Gastrocnemius medialis (tissue), 4 donors: ENCODE results near the gene DDIT3. TPM values are rescaled to one million over a fixed set of nuclear protein-coding genes. Genes with fewer than 3 reads are reported as not detected.

ENCODE experiments used
- ATAC-seq, 2 donors: fragments of 150-250 bp; one replicate each; pipeline ENCODE4 v1.9.1; 2016
- DNase-seq, 2 donors: peaks; one replicate each; pipeline ENCODE4 v3.0.0-alpha.2; 2019
- H3K27ac ChIP-seq, 4 donors: fragments of 200-600 bp; sonication (generic); 1 replicate in 1 of 4; 2 replicates in 3 of 4; pipeline ENCODE4 v1.5.1; 2016 to 2018; ENCODE audit warnings: mild to moderate bottlenecking in 2 of 4, moderate library complexity in 1 of 4
- H3K27me3 ChIP-seq, 3 donors: fragments of 200-600 bp; sonication (generic) in 2 of 3; 1 replicate in 1 of 3; 2 replicates in 2 of 3; pipeline versions ENCODE4 v1.5.1 to v1.6.0; 2016 to 2019; ENCODE audit warnings: mild to moderate bottlenecking in 1 of 3, moderate library complexity in 1 of 3
- H3K36me3 ChIP-seq, 2 donors: fragments of 200-600 bp; sonication (generic) in 1 of 2; one replicate each; pipeline ENCODE4 v1.5.1; 2017 to 2018
- H3K4me1 ChIP-seq, 2 donors: fragments of 200-600 bp; sonication (generic) in 1 of 2; one replicate each; pipeline ENCODE4 v1.5.1; 2016 to 2017; ENCODE audit warnings: mild to moderate bottlenecking in 2 of 2
- H3K4me3 ChIP-seq, 4 donors: fragments of 200-600 bp; sonication (generic) in 3 of 4; 1 replicate in 1 of 4; 2 replicates in 3 of 4; pipeline ENCODE4 v1.5.1; 2016 to 2019; ENCODE audit warnings: mild to moderate bottlenecking in 2 of 4
- H3K9me3 ChIP-seq, 3 donors: fragments of 200-600 bp; sonication (generic) in 2 of 3; 1 replicate in 1 of 3; 2 replicates in 2 of 3; pipeline ENCODE4 v1.5.1; 2016 to 2019
- POLR2A ChIP-seq, 2 donors: fragments of 450-650 bp; IDR thresholded peaks; one replicate each; pipeline ENCODE4 v1.6.1; 2017; ENCODE audit warnings: antibody characterized with exemption in 2 of 2, mild to moderate bottlenecking in 2 of 2, moderate library complexity in 2 of 2
- in situ Hi-C, 4 donors: fragments of 200-750 bp; cut with MboI; loops; one replicate each; pipeline versions ENCODE4 v1.15.0 to v1.8.0; 2017; ENCODE audit warnings: low sequenced_read_pairs in 4 of 4
- intact Hi-C: fragments of 100-400 bp; cut with DNase I; formaldehyde crosslinking; loops from one replicate; pipeline ENCODE4 v1.15.1; 2023; ENCODE audit warnings: low total_unique reads
- total RNA-seq, 4 donors: library from RNA; depleted of rRNA; stranded (reverse); fragments of >200 nt; gene quantifications; one replicate each; pipeline versions ENCODE4 v1.1.0 to v1.2.3, GENCODE V29; 2016
- TF ChIP-seq, protein P1 (sequence below), 5 experiments: fragments of 450-650 bp in 3 of 5; fragments of 200-600 bp in 2 of 5; sonication (generic) in 2 of 5; IDR thresholded peaks in 4 of 5; conservative IDR thresholded peaks in 1 of 5; 1 replicate in 4 of 5; 2 replicates in 1 of 5; pipeline ENCODE4 v1.5.1; 2016 to 2019; ENCODE audit warnings: antibody characterized with exemption in 5 of 5, mild to moderate bottlenecking in 3 of 5, moderate library complexity in 3 of 5

DDIT3 gene
- total RNA-seq, 4 donors from 2014 or later, result 11.8 to 46.4 (median 17.1) TPM

DNA sequence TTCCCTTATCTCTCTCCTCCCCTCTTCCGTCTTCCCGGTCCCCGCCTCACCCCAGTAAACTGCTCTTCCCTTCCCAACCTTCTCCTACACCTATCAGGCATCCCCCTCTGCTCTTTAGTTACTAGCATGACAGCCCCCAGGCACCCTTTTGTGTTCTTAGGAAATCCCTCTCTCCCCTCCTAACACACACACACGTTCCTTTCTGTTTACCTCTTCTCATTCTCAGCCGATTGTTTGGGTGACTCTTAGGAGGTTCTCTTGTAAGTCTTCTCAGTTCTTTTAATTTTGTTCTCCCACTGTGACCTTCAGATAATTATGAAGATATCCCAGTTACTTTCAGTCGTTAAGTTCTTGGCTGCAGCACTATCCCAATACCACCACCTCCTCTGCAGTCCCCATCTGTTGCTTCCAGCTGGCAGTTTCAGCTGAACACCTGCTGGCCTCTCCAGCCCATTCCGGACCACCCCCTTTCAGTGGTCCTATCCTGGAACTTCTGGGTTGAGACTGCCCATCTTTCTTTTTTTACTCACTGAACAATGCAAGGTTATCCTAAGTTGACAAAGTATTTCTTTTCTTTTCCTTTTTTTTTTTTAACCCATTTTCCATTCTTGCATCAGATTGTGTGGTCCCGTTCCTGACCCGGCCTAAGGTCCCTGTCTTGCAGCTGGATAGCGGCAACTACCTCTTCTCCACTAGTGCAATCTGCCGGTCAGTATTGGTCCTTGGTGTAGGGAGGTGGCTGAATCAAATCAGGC lies 31.7 kb downstream of the DDIT3 start:
- peak overlapping the region; percentile 74 to 95 (median 76) for H3K4me3 ChIP-seq
- TF ChIP-seq POLR2A (IDR thresholded peaks at IDR 0.05), result no peak
- TF ChIP-seq, protein P1, sequence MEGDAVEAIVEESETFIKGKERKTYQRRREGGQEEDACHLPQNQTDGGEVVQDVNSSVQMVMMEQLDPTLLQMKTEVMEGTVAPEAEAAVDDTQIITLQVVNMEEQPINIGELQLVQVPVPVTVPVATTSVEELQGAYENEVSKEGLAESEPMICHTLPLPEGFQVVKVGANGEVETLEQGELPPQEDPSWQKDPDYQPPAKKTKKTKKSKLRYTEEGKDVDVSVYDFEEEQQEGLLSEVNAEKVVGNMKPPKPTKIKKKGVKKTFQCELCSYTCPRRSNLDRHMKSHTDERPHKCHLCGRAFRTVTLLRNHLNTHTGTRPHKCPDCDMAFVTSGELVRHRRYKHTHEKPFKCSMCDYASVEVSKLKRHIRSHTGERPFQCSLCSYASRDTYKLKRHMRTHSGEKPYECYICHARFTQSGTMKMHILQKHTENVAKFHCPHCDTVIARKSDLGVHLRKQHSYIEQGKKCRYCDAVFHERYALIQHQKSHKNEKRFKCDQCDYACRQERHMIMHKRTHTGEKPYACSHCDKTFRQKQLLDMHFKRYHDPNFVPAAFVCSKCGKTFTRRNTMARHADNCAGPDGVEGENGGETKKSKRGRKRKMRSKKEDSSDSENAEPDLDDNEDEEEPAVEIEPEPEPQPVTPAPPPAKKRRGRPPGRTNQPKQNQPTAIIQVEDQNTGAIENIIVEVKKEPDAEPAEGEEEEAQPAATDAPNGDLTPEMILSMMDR (IDR thresholded peaks at IDR 0.05 in 4 of 5, conservative IDR thresholded peaks at IDR 0.05 in 1 of 5), result no peak
- no peaks in the 10 kb centered on the region for H3K27me3 ChIP-seq
- intact Hi-C loops (loop anchor here (1.0 to 2.0 kb wide), 2 partner anchors 32 to 58 kb away; partner anchors contain the start of genes DCTN2 and DDIT3), in situ Hi-C loops (no loop called here)
- H3K4me1 ChIP-seq, result peaks cover 10 to 13% of the 10 kb centered on the region in 2 donors
- H3K9me3 ChIP-seq, result no peaks in the 10 kb centered on the region
- H3K36me3 ChIP-seq, result peaks cover 0 to 37% of the 10 kb centered on the region in 2 donors
- no peak for DNase-seq
- no peak for ATAC-seq
- peak overlapping the region; percentile 83 to 86 (median 84) for H3K27ac ChIP-seq

DNA sequence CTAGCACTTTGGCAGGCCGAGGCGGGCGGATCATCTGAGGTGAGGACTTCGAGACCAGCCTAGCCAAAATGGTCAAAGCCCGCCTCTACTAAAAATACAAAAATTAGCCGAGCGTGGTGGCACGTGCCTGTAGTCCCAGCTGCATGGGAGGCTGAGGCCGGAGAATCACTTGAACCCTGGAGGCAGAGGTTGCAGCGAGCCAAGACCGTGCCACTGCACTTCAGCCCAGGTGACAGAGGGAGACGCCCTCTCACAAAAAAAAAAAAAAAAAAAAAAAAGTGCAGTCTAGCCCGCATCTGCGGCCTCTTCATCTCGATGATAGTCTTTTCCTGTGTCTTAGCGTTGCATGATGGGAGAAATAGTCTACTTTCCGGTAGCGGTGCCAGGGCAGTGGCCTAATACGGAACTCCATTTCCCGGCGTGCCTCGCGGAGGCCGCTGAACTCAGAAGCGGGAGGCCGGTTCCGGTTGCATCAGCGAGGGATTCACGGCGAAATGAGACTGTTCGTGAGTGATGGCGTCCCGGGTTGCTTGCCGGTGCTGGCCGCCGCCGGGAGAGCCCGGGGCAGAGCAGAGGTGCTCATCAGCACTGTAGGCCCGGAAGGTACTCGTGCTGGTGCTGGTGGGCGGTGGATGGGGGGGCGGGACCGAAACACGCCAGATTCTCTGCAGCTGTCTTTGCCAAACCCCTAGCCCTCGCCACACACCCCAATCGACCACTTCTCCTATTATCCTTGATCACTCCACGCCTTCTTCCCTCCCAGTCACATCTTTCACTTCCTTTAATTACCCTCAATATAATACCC lies 32.5 kb downstream of the DDIT3 start, which contains the start of gene MARS1:
TSS of gene MARS1 (plus strand) at position 472 of the 805 bp plus-strand sequence. CDS start at position 495, 23 bp downstream.
- peak within 1 kb of the TSS; percentile 83 to 86 (median 84) for H3K27ac ChIP-seq
- ATAC-seq, result peak; percentile 100
- peaks cover 10 to 13% of the 10 kb centered on the region in 2 donors for H3K4me1 ChIP-seq
- H3K9me3 ChIP-seq, result no peaks in the 10 kb centered on the region
- intact Hi-C loops, result loop anchor here (1.0 to 2.0 kb wide), 2 partner anchors 33 to 59 kb away; partner anchors contain the start of genes DCTN2 and DDIT3
- TF ChIP-seq, protein P1 (IDR thresholded peaks at IDR 0.05 in 4 of 5, conservative IDR thresholded peaks at IDR 0.05 in 1 of 5), result no peak
- TF ChIP-seq POLR2A (IDR thresholded peaks at IDR 0.05), result peak; percentile 47 to 73
- H3K27me3 ChIP-seq, result no peaks in the 10 kb centered on the region
- in situ Hi-C loops, result no loop called here
- H3K4me3 ChIP-seq, result peak within 1 kb of the TSS; percentile 74 to 95 (median 76)
- peaks cover 0 to 35% of the 10 kb centered on the region in 2 donors for H3K36me3 ChIP-seq
- peak; percentile 94 to 96 for DNase-seq

DNA sequence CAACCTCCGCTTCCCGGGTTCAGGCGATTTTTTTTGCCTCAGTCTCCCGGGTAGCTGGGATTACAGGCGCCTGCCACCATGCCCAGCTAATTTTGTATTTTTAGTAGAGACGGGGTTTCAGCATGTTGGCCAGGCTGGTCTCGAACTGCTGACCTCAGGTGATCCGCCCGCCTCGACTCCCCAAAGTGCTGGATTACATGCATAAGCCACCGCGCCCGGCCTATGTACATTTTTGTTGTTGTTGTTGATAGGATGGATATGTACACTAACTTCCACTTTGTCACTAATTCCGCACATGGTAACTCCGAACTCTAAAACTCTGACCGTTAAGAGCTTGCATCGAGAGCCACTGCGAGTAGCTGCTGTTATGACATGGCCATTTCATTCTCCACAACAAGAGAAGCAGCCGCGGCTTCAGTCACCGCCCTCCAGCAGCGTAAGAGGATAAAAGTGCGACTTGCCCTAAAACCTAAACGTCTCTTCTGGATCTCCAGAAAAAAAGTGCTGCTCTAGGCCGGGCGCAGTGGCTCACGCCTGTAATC lies 33.2 kb downstream of the DDIT3 start:
- no peaks in the 10 kb centered on the region for H3K9me3 ChIP-seq
- intact Hi-C loops, result no loop called here
- H3K27ac ChIP-seq, result peak overlapping the region; percentile 83 to 86 (median 84)
- peak overlapping the region; percentile 74 to 95 (median 76) for H3K4me3 ChIP-seq
- H3K4me1 ChIP-seq, result peaks cover 10 to 13% of the 10 kb centered on the region in 2 donors
- in situ Hi-C loops, result no loop called here
- TF ChIP-seq, protein P1 (IDR thresholded peaks at IDR 0.05 in 4 of 5, conservative IDR thresholded peaks at IDR 0.05 in 1 of 5), result no peak
- TF ChIP-seq POLR2A (IDR thresholded peaks at IDR 0.05), result no peak
- ATAC-seq (no peak), DNase-seq (no peak)
- H3K27me3 ChIP-seq, result no peaks in the 10 kb centered on the region
- H3K36me3 ChIP-seq, result peaks cover 0 to 29% of the 10 kb centered on the region in 2 donors

DNA sequence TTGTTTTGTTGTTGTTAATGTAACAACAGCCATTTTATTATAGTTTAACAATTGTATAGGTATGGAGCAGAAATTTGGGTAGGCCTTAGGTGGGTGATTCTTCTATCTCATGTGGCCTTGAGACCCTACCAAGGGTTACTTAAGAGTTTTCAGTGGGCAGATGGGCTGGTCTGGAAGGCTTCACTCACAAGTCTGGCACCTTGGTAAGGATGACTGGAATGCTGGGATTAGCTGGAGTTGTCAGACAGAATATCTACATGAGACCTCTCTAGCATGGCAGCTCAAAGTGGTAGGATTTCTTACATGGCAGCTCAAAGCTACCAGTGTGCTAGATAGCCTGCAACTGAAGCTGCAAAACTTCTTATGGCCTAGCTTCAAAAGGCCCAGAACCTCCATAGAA lies 34.6 kb downstream of the DDIT3 start:
- intact Hi-C loops, result no loop called here
- in situ Hi-C loops, result no loop called here
- ATAC-seq, result no peak

More for the DNA sequence above, 34.6 kb downstream of the DDIT3 start:
- Histone ChIP-seq H3K4me3 (no peak overlapping the region), H3K9me3 (no peaks in the 10 kb centered on the region), H3K27me3 (no peaks in the 10 kb centered on the region), H3K36me3 (peaks cover 0 to 17% of the 10 kb centered on the region in 2 donors), H3K4me1 (peaks cover 10 to 13% of the 10 kb centered on the region in 2 donors), H3K27ac (no peak overlapping the region)
- TF ChIP-seq, protein P1 (IDR thresholded peaks at IDR 0.05 in 4 of 5, conservative IDR thresholded peaks at IDR 0.05 in 1 of 5), result no peak
- TF ChIP-seq POLR2A (IDR thresholded peaks at IDR 0.05), result no peak
- DNase-seq, result no peak
